GM13976 (cell line): ENCODE results near the gene TMEM218.

Source experiments
- DNase-seq: peaks from one replicate; pipeline ENCODE4 v3.0.0; 2012; ENCODE audit warnings: low spot score
- in situ Hi-C: fragments of 300-500 bp; cut with MboI; formaldehyde crosslinking; loops from one replicate; pipeline ENCODE4 v1.12.0; 2022; ENCODE audit warnings: low sequenced_read_pairs, mixed read lengths, inconsistent platforms; ENCODE audit not compliant: unreplicated experiment
- TF ChIP-seq, protein P1 (sequence below): IDR thresholded peaks from 2 replicates; pipeline ENCODE4 v1.5.1; 2012; ENCODE audit warnings: borderline replicate concordance, mild to moderate bottlenecking; ENCODE audit not compliant: insufficient read depth; ENCODE audit errors: extremely low read depth, missing control alignments, control extremely low read depth

TMEM218 gene

DNA sequence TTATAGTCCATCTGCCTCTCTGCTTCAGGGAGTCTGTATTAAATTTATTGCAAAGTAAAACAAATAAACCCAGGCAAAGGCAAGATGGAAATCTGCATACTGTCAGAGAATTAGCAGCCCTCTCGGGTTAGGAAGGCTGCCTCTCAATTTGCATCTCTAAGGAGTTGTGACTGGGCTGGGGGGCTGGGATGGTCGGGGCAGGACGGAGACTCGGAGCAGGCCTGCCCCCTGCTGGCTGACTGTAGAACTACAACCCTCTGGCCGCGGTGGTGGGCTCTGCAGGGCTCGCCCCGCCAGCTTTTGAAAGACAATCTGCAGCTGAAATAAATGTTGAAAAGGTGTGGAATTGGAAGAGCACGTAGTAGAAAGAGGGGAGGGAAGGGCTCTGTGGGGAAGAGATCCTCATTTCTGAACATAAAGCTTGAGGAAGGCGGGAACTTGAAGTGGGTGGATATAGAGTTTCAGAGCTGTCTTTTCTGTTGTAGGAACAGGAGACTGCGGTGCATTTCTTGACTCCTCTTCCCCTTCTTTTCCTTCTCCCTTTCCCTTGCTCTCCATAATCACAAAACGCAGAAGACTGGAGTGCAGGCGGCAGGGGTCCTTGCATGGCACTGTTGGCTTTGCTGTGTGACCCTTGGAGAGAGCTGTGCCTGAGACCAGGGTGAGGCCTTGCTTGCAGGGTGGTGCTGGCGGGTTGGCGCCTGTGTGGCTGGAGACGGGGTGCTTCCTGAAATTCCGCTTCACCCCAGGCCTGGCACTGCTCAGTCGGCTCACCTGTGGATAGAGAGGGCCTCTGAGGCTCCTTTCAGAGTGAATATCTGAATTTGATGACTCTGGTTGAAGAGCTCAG is 30.5 kb upstream of the TMEM218 start:
- DNase-seq: peak; percentile 80
- TF ChIP-seq, protein P1, sequence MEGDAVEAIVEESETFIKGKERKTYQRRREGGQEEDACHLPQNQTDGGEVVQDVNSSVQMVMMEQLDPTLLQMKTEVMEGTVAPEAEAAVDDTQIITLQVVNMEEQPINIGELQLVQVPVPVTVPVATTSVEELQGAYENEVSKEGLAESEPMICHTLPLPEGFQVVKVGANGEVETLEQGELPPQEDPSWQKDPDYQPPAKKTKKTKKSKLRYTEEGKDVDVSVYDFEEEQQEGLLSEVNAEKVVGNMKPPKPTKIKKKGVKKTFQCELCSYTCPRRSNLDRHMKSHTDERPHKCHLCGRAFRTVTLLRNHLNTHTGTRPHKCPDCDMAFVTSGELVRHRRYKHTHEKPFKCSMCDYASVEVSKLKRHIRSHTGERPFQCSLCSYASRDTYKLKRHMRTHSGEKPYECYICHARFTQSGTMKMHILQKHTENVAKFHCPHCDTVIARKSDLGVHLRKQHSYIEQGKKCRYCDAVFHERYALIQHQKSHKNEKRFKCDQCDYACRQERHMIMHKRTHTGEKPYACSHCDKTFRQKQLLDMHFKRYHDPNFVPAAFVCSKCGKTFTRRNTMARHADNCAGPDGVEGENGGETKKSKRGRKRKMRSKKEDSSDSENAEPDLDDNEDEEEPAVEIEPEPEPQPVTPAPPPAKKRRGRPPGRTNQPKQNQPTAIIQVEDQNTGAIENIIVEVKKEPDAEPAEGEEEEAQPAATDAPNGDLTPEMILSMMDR: peak; percentile 88
- in situ Hi-C loops: no loop called here

DNA sequence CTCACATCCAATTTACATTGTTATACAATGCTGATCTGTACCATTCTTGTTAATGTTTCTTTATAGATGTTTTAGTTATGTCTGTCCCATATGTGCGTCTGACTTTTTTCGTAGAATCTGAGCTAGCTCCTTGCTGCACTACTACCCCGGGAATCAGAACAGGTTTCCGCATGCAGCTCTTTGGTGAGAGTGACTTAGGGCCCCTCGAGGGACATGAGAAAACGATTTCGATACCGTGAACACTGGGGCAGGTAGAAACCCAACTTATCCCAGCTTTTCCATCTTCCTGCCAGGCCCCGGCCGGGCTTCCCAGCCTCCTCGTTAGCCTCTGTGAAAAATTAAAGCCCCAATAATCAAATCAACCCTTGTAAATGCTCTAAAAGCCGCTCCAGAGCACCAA is 29.8 kb upstream of the TMEM218 start:
- in situ Hi-C loops: no loop called here
- TF ChIP-seq, protein P1: no peak
- no peak for DNase-seq

DNA sequence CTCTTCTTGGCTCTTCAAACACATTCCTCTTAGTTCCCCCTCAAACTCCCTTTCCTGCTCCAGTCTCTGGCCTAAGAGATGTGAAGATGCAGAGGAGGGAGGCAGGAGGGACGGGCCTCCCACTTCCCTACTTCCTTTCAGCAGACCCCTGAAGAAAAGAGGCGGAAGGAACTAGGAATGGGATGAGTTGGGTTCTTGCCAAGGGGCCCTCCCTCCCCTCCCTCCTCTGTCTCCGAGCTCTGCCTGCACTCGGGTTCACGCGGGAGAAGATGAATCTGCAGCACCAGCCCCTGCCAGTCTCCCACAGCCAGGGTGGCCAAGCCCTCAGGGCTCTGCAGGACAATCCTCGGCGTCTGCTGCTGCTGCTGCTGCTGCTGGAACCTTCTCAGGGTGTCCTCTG is 28.8 kb upstream of the TMEM218 start:
- no peak for DNase-seq
- in situ Hi-C loops: no loop called here
- TF ChIP-seq, protein P1: no peak

DNA sequence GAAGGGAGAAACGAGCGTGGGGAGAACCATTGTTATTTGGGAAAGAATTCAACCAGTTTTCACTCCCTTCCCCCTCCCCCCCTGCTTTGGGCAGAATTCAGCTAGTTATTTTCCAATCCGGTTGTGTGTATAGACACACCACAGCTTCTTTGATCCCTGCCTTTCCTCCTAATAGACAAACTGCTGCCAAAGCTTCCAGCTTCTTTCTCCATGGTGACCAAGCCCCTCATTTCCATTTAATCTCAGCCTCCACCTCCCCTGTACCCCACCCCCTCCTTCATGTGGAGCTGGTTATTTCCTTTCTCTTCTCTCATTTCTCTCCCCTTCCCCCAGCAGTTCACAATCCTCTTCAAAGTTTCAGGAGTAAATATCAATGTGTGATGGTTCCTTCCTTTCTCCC is 28.4 kb upstream of the TMEM218 start:
- in situ Hi-C loops: loop anchor here (10.0 kb wide), 1 partner anchor 185 kb away; the partner anchor contains the start of gene CCDC15
- no peak for DNase-seq
- TF ChIP-seq, protein P1: no peak

DNA sequence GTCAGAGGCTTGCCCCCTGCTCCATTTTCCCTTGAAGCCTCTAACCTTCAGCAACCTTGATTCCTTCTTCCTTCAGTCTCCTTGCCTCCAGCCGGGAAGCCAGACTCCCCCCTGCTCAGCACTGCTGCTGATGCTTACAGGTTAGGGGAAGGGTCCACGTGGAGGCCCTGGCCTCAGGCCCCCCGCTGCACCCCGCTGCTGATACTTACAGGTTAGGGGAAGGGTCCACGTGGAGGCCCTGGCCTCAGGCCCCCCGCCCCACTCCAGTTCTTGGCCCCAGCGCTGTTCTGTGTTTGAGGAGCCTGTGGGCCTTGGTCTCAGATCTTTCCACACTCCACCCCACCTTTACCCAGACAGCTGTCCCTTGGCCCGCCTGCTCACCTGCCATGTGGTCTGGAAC is 27.5 kb upstream of the TMEM218 start:
- TF ChIP-seq, protein P1: no peak
- in situ Hi-C loops: loop anchor here (10.0 kb wide), 1 partner anchor 184 kb away; the partner anchor contains the start of gene CCDC15

DNA sequence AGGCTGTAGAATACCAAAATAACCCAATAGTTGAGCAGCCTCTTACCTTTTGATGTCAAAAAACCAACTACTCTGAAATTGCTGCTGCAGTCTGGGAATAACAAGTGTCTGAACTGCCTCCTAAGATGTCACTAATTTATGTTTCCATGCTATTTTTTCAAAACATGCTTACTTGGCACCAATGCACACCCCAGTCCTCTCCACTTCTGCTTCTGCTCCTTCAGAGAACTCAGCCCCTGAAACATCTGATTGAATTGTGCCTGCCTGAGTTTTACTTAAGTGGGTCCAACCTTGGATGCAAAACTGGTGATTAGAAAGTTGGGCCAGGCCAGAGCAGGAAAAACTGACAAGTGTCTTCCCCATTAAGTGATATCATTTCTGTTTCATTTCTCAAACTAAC is 24.6 kb upstream of the TMEM218 start:
- TF ChIP-seq, protein P1: no peak
- DNase-seq: no peak
- in situ Hi-C loops: loop anchor here (10.0 kb wide), 1 partner anchor 181 kb away; the partner anchor contains the start of gene CCDC15

More for the DNA sequence above, 27.5 kb upstream of the TMEM218 start:
- DNase-seq: no peak
